ENCODE results near the gene FOXQ1. TPM values are rescaled to one million over a fixed set of nuclear protein-coding genes. Genes with fewer than 3 reads are reported as not detected.
A peak's percentile ranks its signal among the peaks of the same experiment; 100 is the strongest.

The FOXQ1 gene
- total RNA-seq, 4 donors from 2014 or later: 1.6 TPM; not detected in 3

- DNase-seq: peak; percentile 69
These were observed 24.4 kb downstream of the FOXQ1 start for GRCh38 chr6:1336246-1336843.

GRCh38 chr6:1337791-1338190 lies 25.9 kb downstream of the FOXQ1 start:
- no peak overlapping the region for H3K27ac ChIP-seq
- H3K36me3 ChIP-seq: no peaks in the 10 kb centered on the region
- H3K4me3 ChIP-seq: no peak overlapping the region
- H3K4me1 ChIP-seq: peaks cover 0 to 29% (median 11%) of the 10 kb centered on the region in 4 donors
- no peak for DNase-seq
- peaks cover 21% of the 10 kb centered on the region for H3K27me3 ChIP-seq
- in situ Hi-C loops (cut with MboI; ENCODE audit: low pct_ligation_motif_present in 1 of 4, low pct_unique_long_range_greater_than_20kb in 1 of 4, low sequenced_read_pairs in 3 of 4) (loop anchor here in 2 of 4 donors (25.0 kb wide), 2 partner anchors 425 to 550 kb away; no protein-coding TSS in a partner anchor), intact Hi-C loops (cut with DNase I; ENCODE audit: low total_unique reads) (no loop called here)
- TF ChIP-seq CTCF (IDR thresholded peaks at IDR 0.05) (no peak), POLR2AphosphoS5 (IDR thresholded peaks at IDR 0.05) (no peak), EP300 (IDR thresholded peaks at IDR 0.05; ENCODE audit: low read depth) (no peak), POLR2A (IDR thresholded peaks at IDR 0.05) (no peak)
- WGBS, 2 donors (ENCODE audit: low coverage in 1 of 2): 79 to 82% methylated on average over 3 of the region's 3 CpGs
- no peaks in the 10 kb centered on the region for H3K9me3 ChIP-seq

More at GRCh38 chr6:1336246-1336843, 24.4 kb downstream of the FOXQ1 start:
- in situ Hi-C loops (cut with MboI; ENCODE audit: low pct_ligation_motif_present in 1 of 4, low pct_unique_long_range_greater_than_20kb in 1 of 4, low sequenced_read_pairs in 3 of 4) (loop anchor here in 2 of 4 donors (25.0 kb wide), 2 partner anchors 424 to 549 kb away; no protein-coding TSS in a partner anchor), intact Hi-C loops (cut with DNase I; ENCODE audit: low total_unique reads) (no loop called here)
- Histone ChIP-seq H3K9me3 (no peaks in the 10 kb centered on the region), H3K4me1 (peaks cover 0 to 29% (median 11%) of the 10 kb centered on the region in 4 donors), H3K36me3 (no peaks in the 10 kb centered on the region), H3K27me3 (peaks cover 9% of the 10 kb centered on the region), H3K27ac (peak overlapping the region in 1 of 4 donors; percentile 22), H3K4me3 (no peak overlapping the region)
- TF ChIP-seq CTCF (IDR thresholded peaks at IDR 0.05) (peak; percentile 20 to 78 (median 41)), EP300 (IDR thresholded peaks at IDR 0.05; ENCODE audit: low read depth) (no peak), POLR2AphosphoS5 (IDR thresholded peaks at IDR 0.05) (no peak), POLR2A (IDR thresholded peaks at IDR 0.05) (no peak)
- WGBS, 2 donors (ENCODE audit: low coverage in 1 of 2): 64 to 73% methylated on average over 4 to 5 of the region's 5 CpGs

GRCh38 chr6:1346101-1346500 lies 34.2 kb downstream of the FOXQ1 start:
- intact Hi-C loops (cut with DNase I; ENCODE audit: low total_unique reads): no loop called here
- H3K9me3 ChIP-seq: peaks cover 7 to 9% of the 10 kb centered on the region in 2 donors
- peaks cover 0 to 4% (median 0%) of the 10 kb centered on the region in 4 donors for H3K4me1 ChIP-seq
- DNase-seq: no peak
- no peaks in the 10 kb centered on the region for H3K36me3 ChIP-seq
- no peak overlapping the region for H3K4me3 ChIP-seq
- H3K27me3 ChIP-seq: peaks cover 51% of the 10 kb centered on the region
- in situ Hi-C loops (cut with MboI; ENCODE audit: low pct_ligation_motif_present in 1 of 4, low pct_unique_long_range_greater_than_20kb in 1 of 4, low sequenced_read_pairs in 3 of 4): loop anchor here in 2 of 4 donors (25.0 kb wide), 2 partner anchors 434 to 559 kb away; no protein-coding TSS in a partner anchor
- H3K27ac ChIP-seq: no peak overlapping the region
- TF ChIP-seq EP300 (IDR thresholded peaks at IDR 0.05; ENCODE audit: low read depth): no peak
- no peak for TF ChIP-seq POLR2AphosphoS5 (IDR thresholded peaks at IDR 0.05)
- TF ChIP-seq CTCF (IDR thresholded peaks at IDR 0.05): no peak
- TF ChIP-seq POLR2A (IDR thresholded peaks at IDR 0.05): no peak

- intact Hi-C loops (cut with DNase I; ENCODE audit: low total_unique reads): no loop called here
These were observed 34.7 kb downstream of the FOXQ1 start for GRCh38 chr6:1346558-1347091.

More at GRCh38 chr6:1346558-1347091, 34.7 kb downstream of the FOXQ1 start:
- H3K4me1 ChIP-seq: peaks cover 0 to 4% (median 0%) of the 10 kb centered on the region in 4 donors
- H3K36me3 ChIP-seq: no peaks in the 10 kb centered on the region
- no peak overlapping the region for H3K4me3 ChIP-seq
- H3K27ac ChIP-seq: no peak overlapping the region
- in situ Hi-C loops (cut with MboI; ENCODE audit: low pct_ligation_motif_present in 1 of 4, low pct_unique_long_range_greater_than_20kb in 1 of 4, low sequenced_read_pairs in 3 of 4): loop anchor here in 2 of 4 donors (25.0 kb wide), 2 partner anchors 434 to 559 kb away; no protein-coding TSS in a partner anchor
- peaks cover 12 to 14% of the 10 kb centered on the region in 2 donors for H3K9me3 ChIP-seq
- H3K27me3 ChIP-seq: peaks cover 46% of the 10 kb centered on the region
- TF ChIP-seq EP300 (IDR thresholded peaks at IDR 0.05; ENCODE audit: low read depth) (no peak), POLR2AphosphoS5 (IDR thresholded peaks at IDR 0.05) (no peak)
- 78% methylated on average over 5 of the region's 5 CpGs; no CpG with 5 or more reads in 1 of the 2 donors for WGBS, 2 donors (ENCODE audit: low coverage in 1 of 2)
- DNase-seq: no peak

Data from transverse colon (tissue), 4 donors.